22Rv1 (cell line): ENCODE measurements around the gene GALNT16.

Experiments
- ZFX ChIP-seq: fragments of 450-650 bp; IDR thresholded peaks from 2 replicates; pipeline ENCODE4 v1.6.1; 2017; ENCODE audit warnings: antibody characterized with exemption, borderline replicate concordance
- TF ChIP-seq, protein P1 (sequence below): fragments of 450-650 bp; IDR thresholded peaks from 2 replicates; pipeline ENCODE4 v1.5.1; 2017; ENCODE audit warnings: mild to moderate bottlenecking

- TF ChIP-seq, protein P1, sequence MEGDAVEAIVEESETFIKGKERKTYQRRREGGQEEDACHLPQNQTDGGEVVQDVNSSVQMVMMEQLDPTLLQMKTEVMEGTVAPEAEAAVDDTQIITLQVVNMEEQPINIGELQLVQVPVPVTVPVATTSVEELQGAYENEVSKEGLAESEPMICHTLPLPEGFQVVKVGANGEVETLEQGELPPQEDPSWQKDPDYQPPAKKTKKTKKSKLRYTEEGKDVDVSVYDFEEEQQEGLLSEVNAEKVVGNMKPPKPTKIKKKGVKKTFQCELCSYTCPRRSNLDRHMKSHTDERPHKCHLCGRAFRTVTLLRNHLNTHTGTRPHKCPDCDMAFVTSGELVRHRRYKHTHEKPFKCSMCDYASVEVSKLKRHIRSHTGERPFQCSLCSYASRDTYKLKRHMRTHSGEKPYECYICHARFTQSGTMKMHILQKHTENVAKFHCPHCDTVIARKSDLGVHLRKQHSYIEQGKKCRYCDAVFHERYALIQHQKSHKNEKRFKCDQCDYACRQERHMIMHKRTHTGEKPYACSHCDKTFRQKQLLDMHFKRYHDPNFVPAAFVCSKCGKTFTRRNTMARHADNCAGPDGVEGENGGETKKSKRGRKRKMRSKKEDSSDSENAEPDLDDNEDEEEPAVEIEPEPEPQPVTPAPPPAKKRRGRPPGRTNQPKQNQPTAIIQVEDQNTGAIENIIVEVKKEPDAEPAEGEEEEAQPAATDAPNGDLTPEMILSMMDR, result no peak
- no peak for TF ChIP-seq ZFX
Observed at GRCh38 chr14:69323266-69323998, 63.5 kb downstream of the GALNT16 start.
